GM19328 (cell line): ENCODE measurements around the gene GDPGP1.

ENCODE experiments used
- ATAC-seq: cut with Tn5 transposase; IDR thresholded peaks from one replicate; pipeline ENCODE4 v1.9.1; 2021; ENCODE audit warnings: mild to moderate bottlenecking, moderate library complexity; ENCODE audit not compliant: unreplicated experiment

The GDPGP1 gene

GRCh38 chr15:90203922-90204321 is 30.1 kb upstream of the GDPGP1 start:
- no peak for ATAC-seq

GRCh38 chr15:90205050-90205848 is 28.8 kb upstream of the GDPGP1 start:
- ATAC-seq: no peak

GRCh38 chr15:90205886-90206285 is 28.1 kb upstream of the GDPGP1 start:
- ATAC-seq: no peak

- ATAC-seq: no peak
These were observed 26.8 kb upstream of the GDPGP1 start for GRCh38 chr15:90207252-90207651.

GRCh38 chr15:90208356-90208755 is 25.7 kb upstream of the GDPGP1 start:
- no peak for ATAC-seq

- no peak for ATAC-seq
These were observed 24.4 kb upstream of the GDPGP1 start for GRCh38 chr15:90209591-90209990.

GRCh38 chr15:90210593-90210992 is 23.4 kb upstream of the GDPGP1 start:
- ATAC-seq: no peak

GRCh38 chr15:90211009-90211408 is 23.0 kb upstream of the GDPGP1 start:
- ATAC-seq: no peak

- no peak for ATAC-seq
These were observed 22.4 kb upstream of the GDPGP1 start for GRCh38 chr15:90211440-90212143.

GRCh38 chr15:90212221-90213098 is 21.5 kb upstream of the GDPGP1 start:
- no peak for ATAC-seq

- no peak for ATAC-seq
These were observed 20.7 kb upstream of the GDPGP1 start for GRCh38 chr15:90213122-90213817.

- no peak for ATAC-seq
These were observed 20.2 kb upstream of the GDPGP1 start for GRCh38 chr15:90213818-90214204.

GRCh38 chr15:90214553-90215196 is 19.3 kb upstream of the GDPGP1 start:
- ATAC-seq: no peak

GRCh38 chr15:90217671-90218394 is 16.2 kb upstream of the GDPGP1 start:
- no peak for ATAC-seq

GRCh38 chr15:90219421-90220141 is 14.4 kb upstream of the GDPGP1 start:
- ATAC-seq: no peak

GRCh38 chr15:90221246-90221900 is 12.6 kb upstream of the GDPGP1 start:
- no peak for ATAC-seq

GRCh38 chr15:90222547-90222946 is 11.5 kb upstream of the GDPGP1 start:
- no peak for ATAC-seq

GRCh38 chr15:90223441-90224165 is 10.4 kb upstream of the GDPGP1 start:
- no peak for ATAC-seq
